Measurements from ENCODE around the gene GALNTL6.
"Not testable (repeated sequence)": the region's sequence is repeated elsewhere in the genome, so short reads cannot be mapped to it uniquely, and the experiment has no call there.

Gene GALNTL6

GRCh38 chr4:173014836-173015235, 1201.6 kb downstream of the GALNTL6 start:
- Histone ChIP-seq H3K4me2 (ENCODE audit: low read length) (no peak overlapping the region), H3K4me3 (ENCODE audit: low read length) (no peak overlapping the region)

GRCh38 chr4:173017802-173018201, 1204.6 kb downstream of the GALNTL6 start:
- Histone ChIP-seq H3K4me3 (ENCODE audit: low read length) (no peak overlapping the region), H3K9ac (ENCODE audit: low read depth, low read length) (no peak overlapping the region), H3K4me2 (ENCODE audit: low read length) (no peak overlapping the region), H3K9me3 (replicated peaks; ENCODE audit: low read length) (no peaks in the 10 kb centered on the region), H3K27me3 (ENCODE audit: control insufficient read depth, insufficient read depth, low read length) (peaks cover 13% of the 10 kb centered on the region), H3K4me1 (ENCODE audit: control insufficient read depth, insufficient read depth, low read length) (peaks cover 12% of the 10 kb centered on the region), H3K36me3 (ENCODE audit: insufficient read depth, low read length) (no peaks in the 10 kb centered on the region)

More at GRCh38 chr4:173014836-173015235, 1201.6 kb downstream of the GALNTL6 start:
- no peaks in the 10 kb centered on the region for H3K36me3 ChIP-seq (ENCODE audit: insufficient read depth, low read length)
- no peak overlapping the region for H3K9ac ChIP-seq (ENCODE audit: low read depth, low read length)
- no peaks in the 10 kb centered on the region for H3K9me3 ChIP-seq (replicated peaks; ENCODE audit: low read length)
- H3K4me1 ChIP-seq (ENCODE audit: control insufficient read depth, insufficient read depth, low read length), result peaks cover 12% of the 10 kb centered on the region
- H3K27me3 ChIP-seq (ENCODE audit: control insufficient read depth, insufficient read depth, low read length), result peaks cover 18% of the 10 kb centered on the region

- H3K4me2 ChIP-seq (ENCODE audit: low read length), result no peak overlapping the region
- no peak overlapping the region for H3K4me3 ChIP-seq (ENCODE audit: low read length)
- no peaks in the 10 kb centered on the region for H3K36me3 ChIP-seq (ENCODE audit: insufficient read depth, low read length)
- peaks cover 13% of the 10 kb centered on the region for H3K27me3 ChIP-seq (ENCODE audit: control insufficient read depth, insufficient read depth, low read length)
- H3K9ac ChIP-seq (ENCODE audit: low read depth, low read length), result no peak overlapping the region
- peaks cover 11% of the 10 kb centered on the region for H3K4me1 ChIP-seq (ENCODE audit: control insufficient read depth, insufficient read depth, low read length)
- H3K9me3 ChIP-seq (replicated peaks; ENCODE audit: low read length), result no peaks in the 10 kb centered on the region
Measured at GRCh38 chr4:173018446-173018845, 1205.2 kb downstream of the GALNTL6 start.

GRCh38 chr4:173019664-173020063, 1206.5 kb downstream of the GALNTL6 start:
- Histone ChIP-seq H3K4me2 (ENCODE audit: low read length) (no peak overlapping the region), H3K27me3 (ENCODE audit: control insufficient read depth, insufficient read depth, low read length) (peaks cover 13% of the 10 kb centered on the region), H3K9me3 (replicated peaks; ENCODE audit: low read length) (no peaks in the 10 kb centered on the region), H3K9ac (ENCODE audit: low read depth, low read length) (no peak overlapping the region), H3K4me1 (ENCODE audit: control insufficient read depth, insufficient read depth, low read length) (peaks cover under 1% of the 10 kb centered on the region), H3K36me3 (ENCODE audit: insufficient read depth, low read length) (no peaks in the 10 kb centered on the region), H3K4me3 (ENCODE audit: low read length) (no peak overlapping the region)

- H3K27me3 ChIP-seq (ENCODE audit: control insufficient read depth, insufficient read depth, low read length), result peaks cover 13% of the 10 kb centered on the region
- H3K36me3 ChIP-seq (ENCODE audit: insufficient read depth, low read length); H3K4me1 ChIP-seq (ENCODE audit: control insufficient read depth, insufficient read depth, low read length); H3K9ac ChIP-seq (ENCODE audit: low read depth, low read length); H3K9me3 ChIP-seq (replicated peaks; ENCODE audit: low read length); H3K4me3 ChIP-seq (ENCODE audit: low read length); H3K4me2 ChIP-seq (ENCODE audit: low read length): not testable (repeated sequence)
Measured at GRCh38 chr4:173021746-173022573, 1208.8 kb downstream of the GALNTL6 start.

GRCh38 chr4:173024203-173024602, 1211.0 kb downstream of the GALNTL6 start:
- H3K4me2 ChIP-seq (ENCODE audit: low read length), result no peak overlapping the region
- no peaks in the 10 kb centered on the region for H3K4me1 ChIP-seq (ENCODE audit: control insufficient read depth, insufficient read depth, low read length)
- no peak overlapping the region for H3K9ac ChIP-seq (ENCODE audit: low read depth, low read length)
- peaks cover 6% of the 10 kb centered on the region for H3K27me3 ChIP-seq (ENCODE audit: control insufficient read depth, insufficient read depth, low read length)
- H3K36me3 ChIP-seq (ENCODE audit: insufficient read depth, low read length), result no peaks in the 10 kb centered on the region
- H3K4me3 ChIP-seq (ENCODE audit: low read length), result no peak overlapping the region
- H3K9me3 ChIP-seq (replicated peaks; ENCODE audit: low read length), result no peaks in the 10 kb centered on the region

- H3K9ac ChIP-seq (ENCODE audit: low read depth, low read length), result no peak overlapping the region
- H3K4me1 ChIP-seq (ENCODE audit: control insufficient read depth, insufficient read depth, low read length), result no peaks in the 10 kb centered on the region
- peaks cover 4% of the 10 kb centered on the region for H3K27me3 ChIP-seq (ENCODE audit: control insufficient read depth, insufficient read depth, low read length)
- H3K4me2 ChIP-seq (ENCODE audit: low read length), result peak overlapping the region; percentile 5
- H3K4me3 ChIP-seq (ENCODE audit: low read length), result no peak overlapping the region
- H3K36me3 ChIP-seq (ENCODE audit: insufficient read depth, low read length), result no peaks in the 10 kb centered on the region
- H3K9me3 ChIP-seq (replicated peaks; ENCODE audit: low read length), result no peaks in the 10 kb centered on the region
Measured at GRCh38 chr4:173025131-173025530, 1211.9 kb downstream of the GALNTL6 start.

GRCh38 chr4:173037242-173037641, 1224.0 kb downstream of the GALNTL6 start:
- Histone ChIP-seq H3K9ac (ENCODE audit: low read depth, low read length) (no peak overlapping the region), H3K4me2 (ENCODE audit: low read length) (no peak overlapping the region), H3K27me3 (ENCODE audit: control insufficient read depth, insufficient read depth, low read length) (peaks cover 23% of the 10 kb centered on the region), H3K4me3 (ENCODE audit: low read length) (no peak overlapping the region), H3K36me3 (ENCODE audit: insufficient read depth, low read length) (no peaks in the 10 kb centered on the region), H3K9me3 (replicated peaks; ENCODE audit: low read length) (no peaks in the 10 kb centered on the region), H3K4me1 (ENCODE audit: control insufficient read depth, insufficient read depth, low read length) (peaks cover 4% of the 10 kb centered on the region)

GRCh38 chr4:173038192-173038896, 1225.1 kb downstream of the GALNTL6 start:
- H3K4me2 ChIP-seq (ENCODE audit: low read length), result no peak overlapping the region
- peaks cover 4% of the 10 kb centered on the region for H3K4me1 ChIP-seq (ENCODE audit: control insufficient read depth, insufficient read depth, low read length)
- no peak overlapping the region for H3K9ac ChIP-seq (ENCODE audit: low read depth, low read length)
- H3K36me3 ChIP-seq (ENCODE audit: insufficient read depth, low read length), result no peaks in the 10 kb centered on the region
- peaks cover 20% of the 10 kb centered on the region for H3K27me3 ChIP-seq (ENCODE audit: control insufficient read depth, insufficient read depth, low read length)
- H3K9me3 ChIP-seq (replicated peaks; ENCODE audit: low read length), result no peaks in the 10 kb centered on the region
- H3K4me3 ChIP-seq (ENCODE audit: low read length), result no peak overlapping the region

- peak overlapping the region; percentile 56 for H3K4me2 ChIP-seq (ENCODE audit: low read length)
- no peaks in the 10 kb centered on the region for H3K36me3 ChIP-seq (ENCODE audit: insufficient read depth, low read length)
- no peak overlapping the region for H3K9ac ChIP-seq (ENCODE audit: low read depth, low read length)
- H3K4me3 ChIP-seq (ENCODE audit: low read length), result peak overlapping the region; percentile 41
- H3K27me3 ChIP-seq (ENCODE audit: control insufficient read depth, insufficient read depth, low read length), result peaks cover 17% of the 10 kb centered on the region
- peaks cover 4% of the 10 kb centered on the region for H3K4me1 ChIP-seq (ENCODE audit: control insufficient read depth, insufficient read depth, low read length)
- H3K9me3 ChIP-seq (replicated peaks; ENCODE audit: low read length), result no peaks in the 10 kb centered on the region
Measured at GRCh38 chr4:173039617-173040577, 1226.7 kb downstream of the GALNTL6 start.

GRCh38 chr4:173041482-173041881, 1228.3 kb downstream of the GALNTL6 start:
- no peaks in the 10 kb centered on the region for H3K9me3 ChIP-seq (replicated peaks; ENCODE audit: low read length)
- H3K36me3 ChIP-seq (ENCODE audit: insufficient read depth, low read length), result no peaks in the 10 kb centered on the region
- no peak overlapping the region for H3K4me2 ChIP-seq (ENCODE audit: low read length)
- H3K9ac ChIP-seq (ENCODE audit: low read depth, low read length), result no peak overlapping the region
- no peak overlapping the region for H3K4me3 ChIP-seq (ENCODE audit: low read length)
- peaks cover 4% of the 10 kb centered on the region for H3K4me1 ChIP-seq (ENCODE audit: control insufficient read depth, insufficient read depth, low read length)
- peaks cover 17% of the 10 kb centered on the region for H3K27me3 ChIP-seq (ENCODE audit: control insufficient read depth, insufficient read depth, low read length)

Data from skeletal muscle satellite cell (primary cell).